T47D (cell line): ENCODE data around the gene CEP164.

Source experiments
- DNase-seq, 2 experiments: peaks; one replicate each; pipeline versions ENCODE4 v3.0.0 to v3.0.0-alpha.2; 2011 to 2012; ENCODE audit warnings: low read depth in 1 of 2, low spot score in 1 of 2
- JUND ChIP-seq: IDR thresholded peaks from 2 replicates; pipeline ENCODE4 v1.6.1; 2012; ENCODE audit warnings: low read depth
- in situ Hi-C: cut with HindIII; loops from 2 replicates; pipeline ENCODE4 v1.10.0; 2016; ENCODE audit warnings: low sequenced_read_pairs, low pct_unique_long_range_greater_than_20kb

The CEP164 gene

DNA sequence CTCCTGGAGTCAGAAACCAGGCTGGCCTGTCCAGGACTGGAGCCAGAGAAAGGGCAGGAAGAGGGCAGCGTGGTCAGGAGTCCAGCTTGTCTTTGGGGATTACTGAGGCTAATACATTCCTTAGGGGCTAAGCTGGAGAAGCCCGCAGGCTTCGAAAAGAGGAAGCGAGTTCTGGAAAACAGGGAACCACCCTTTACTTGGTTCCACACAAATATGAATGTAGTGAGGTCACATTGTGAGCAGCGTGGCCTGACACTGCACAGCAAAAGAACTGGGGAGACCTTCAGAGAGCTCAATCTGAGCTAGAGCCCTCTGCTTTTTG, 132.3 kb downstream of the CEP164 start:
- DNase-seq = no peak
- no peak for TF ChIP-seq JUND
- in situ Hi-C loops = no loop called here

DNA sequence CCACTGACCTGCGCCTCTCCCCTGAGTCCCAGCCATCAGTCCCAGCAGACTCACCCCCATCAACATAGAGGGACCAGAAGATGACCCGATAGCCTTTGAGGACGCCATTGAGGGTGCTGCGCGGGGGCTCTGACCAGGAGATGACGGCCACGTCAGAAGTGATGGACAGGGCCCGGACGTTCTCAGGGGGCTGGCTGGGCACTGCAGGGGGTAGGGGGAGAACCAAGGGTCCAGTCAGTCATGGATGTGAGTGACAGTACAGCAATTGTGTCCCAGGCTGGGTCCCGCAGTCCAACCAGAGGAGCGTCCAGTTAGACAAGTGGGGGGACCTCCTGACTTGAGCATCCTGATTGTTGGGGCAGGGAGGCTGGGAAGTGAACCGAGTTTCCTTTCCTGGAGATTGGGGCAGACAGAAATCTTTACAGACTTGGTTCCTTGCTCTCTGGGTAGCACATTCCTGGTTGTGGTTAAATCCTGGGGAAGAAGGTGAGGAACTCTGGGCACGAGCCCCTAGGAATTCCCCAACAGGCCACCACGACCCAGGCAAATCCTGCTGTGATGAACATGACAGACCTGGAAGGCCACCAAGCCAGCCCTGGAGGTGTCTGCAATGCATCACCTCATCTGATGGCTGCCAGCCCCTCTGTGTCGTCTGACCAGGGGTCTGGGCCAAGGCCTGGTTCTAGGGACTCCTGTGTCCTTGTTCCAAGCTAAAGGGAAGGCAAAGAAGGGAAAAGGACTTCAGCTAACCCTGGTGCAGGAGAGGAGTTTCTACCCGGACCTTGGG, 133.9 kb downstream of the CEP164 start:
- TF ChIP-seq JUND = no peak
- DNase-seq = no peak
- in situ Hi-C loops = no loop called here

DNA sequence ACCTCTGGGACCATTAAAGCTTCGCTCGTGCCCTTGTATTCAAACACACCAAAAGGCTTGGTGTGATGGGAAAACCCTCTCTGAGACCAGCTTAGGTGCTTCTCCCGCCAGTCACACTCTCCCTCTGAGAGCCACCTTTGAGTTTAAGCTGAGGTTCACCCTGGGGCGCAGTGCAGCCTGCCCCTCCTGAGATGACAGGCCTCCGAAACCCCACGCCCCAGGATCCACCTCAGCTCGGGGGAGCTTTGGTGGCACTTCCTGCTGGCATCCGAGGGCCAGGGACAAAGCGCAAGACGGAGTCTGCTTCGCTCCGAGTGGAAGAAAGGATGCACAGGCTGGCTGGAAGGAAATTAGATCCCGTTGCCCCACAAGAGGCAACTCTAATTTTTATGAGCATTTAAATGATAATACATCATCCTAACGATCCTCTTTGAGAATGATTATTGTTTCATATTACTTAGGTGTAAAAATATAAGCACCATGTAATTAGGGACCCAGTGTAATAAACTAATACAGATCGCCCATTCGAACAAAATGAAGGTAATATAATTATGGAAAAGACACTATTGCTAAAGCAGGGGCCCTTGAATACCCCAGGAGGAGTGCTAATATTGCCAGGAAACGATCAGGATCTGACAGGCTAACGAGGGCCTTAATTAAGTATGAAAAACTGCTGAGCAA, 134.7 kb downstream of the CEP164 start:
- TF ChIP-seq JUND = no peak
- no peak for DNase-seq

DNA sequence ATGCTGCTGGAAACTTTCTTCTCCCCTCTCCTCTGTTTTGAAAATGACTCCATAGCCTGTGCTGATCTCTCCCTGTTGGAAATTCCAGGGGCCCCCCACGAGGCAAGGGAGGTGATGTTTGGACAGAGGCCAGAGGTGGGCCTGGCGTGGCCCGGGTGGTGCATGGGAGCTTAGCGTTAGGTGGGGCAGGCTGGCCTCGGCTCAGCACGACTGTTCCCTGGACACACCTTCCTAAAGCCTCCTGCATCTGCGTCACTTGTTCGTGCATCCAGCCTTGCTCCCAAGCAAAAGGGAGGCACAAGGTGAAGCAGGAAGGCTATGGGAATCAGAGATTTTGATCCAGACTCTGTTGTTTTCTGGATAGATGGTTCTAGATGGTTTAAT, 135.2 kb downstream of the CEP164 start:
- in situ Hi-C loops = no loop called here
- no peak for TF ChIP-seq JUND
- DNase-seq = no peak

More for the DNA sequence above, 134.7 kb downstream of the CEP164 start:
- in situ Hi-C loops = no loop called here
